ENCODE data around the gene RASAL2.
"Not testable (repeated sequence)": the region's sequence is repeated elsewhere in the genome, so short reads cannot be mapped to it uniquely, and the experiment has no call there.

The RASAL2 gene

DNA sequence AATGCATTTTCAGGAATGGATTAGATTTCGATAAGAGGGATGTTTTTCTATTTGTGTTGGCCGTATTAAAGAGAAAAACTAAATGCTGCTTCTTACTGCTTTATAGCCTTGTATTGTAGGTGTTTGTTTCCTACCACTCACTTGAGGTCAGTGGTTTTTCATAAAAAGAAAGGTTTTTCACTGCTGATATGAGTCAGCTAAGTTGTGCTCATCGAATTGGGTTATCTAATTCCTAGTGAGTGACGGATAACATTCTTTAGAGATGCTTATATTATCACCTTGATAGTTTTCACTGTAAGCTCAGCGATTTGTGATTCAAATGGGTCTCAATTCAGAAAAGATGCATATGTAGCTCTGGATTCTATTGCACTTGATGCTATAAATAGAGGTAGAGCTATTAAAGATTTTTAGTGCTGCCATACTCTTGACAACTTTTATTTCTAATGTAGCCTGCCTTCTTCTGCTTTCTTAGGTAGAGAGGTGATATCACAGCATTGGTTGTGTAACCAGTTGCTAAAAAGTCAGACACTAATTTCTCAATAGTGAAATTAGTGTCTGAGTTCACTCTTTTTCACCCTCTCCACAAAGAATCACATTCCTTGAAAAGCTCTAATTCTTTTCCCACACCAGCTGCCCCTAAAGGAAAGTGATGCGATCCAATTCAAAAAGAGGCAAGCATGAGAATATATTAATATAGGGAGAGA lies 180.0 kb downstream of the RASAL2 start:
- no peak for DNase-seq (ENCODE audit: low read depth in 1 of 2, low spot score in 1 of 2)

DNA sequence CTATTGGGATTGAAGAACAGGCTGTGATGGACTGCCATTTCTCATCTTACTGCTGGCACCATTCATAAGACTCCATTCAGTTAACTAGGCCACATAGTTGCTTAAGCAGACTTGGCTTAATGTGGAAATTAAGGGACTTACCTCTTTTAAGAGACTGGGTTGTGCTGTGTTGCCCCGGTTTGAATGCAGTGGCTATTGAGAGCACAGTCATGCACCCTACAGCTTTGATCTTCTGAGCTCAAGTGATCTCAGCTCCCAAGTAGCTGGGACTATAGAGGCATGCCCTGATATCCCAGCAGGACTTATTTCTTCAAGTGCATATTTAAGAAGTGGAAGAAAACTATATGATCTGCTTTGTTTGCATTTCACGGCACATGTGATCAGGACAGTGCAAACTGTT lies 181.1 kb downstream of the RASAL2 start:
- DNase-seq (ENCODE audit: low read depth in 1 of 2, low spot score in 1 of 2), result no peak

DNA sequence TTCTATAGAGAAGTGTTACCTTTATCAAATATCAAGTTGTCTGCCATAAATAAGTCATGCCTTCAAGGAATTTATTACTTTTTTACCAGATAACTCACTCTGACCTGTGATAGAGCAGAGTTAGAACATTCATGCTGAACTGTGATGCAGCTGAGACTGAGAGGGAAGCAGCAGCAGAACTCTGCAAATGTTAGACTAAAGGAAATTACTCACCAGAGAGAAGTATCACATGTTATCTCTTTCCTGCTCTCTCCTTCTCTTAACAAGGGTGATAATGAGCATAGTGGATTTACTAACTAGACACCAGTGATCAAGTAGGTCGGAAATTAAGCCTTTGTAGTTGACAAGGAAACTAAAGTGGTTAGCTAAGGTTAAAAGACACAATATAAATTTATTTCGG lies 181.6 kb downstream of the RASAL2 start:
- no peak for DNase-seq (ENCODE audit: low read depth in 1 of 2, low spot score in 1 of 2)

DNA sequence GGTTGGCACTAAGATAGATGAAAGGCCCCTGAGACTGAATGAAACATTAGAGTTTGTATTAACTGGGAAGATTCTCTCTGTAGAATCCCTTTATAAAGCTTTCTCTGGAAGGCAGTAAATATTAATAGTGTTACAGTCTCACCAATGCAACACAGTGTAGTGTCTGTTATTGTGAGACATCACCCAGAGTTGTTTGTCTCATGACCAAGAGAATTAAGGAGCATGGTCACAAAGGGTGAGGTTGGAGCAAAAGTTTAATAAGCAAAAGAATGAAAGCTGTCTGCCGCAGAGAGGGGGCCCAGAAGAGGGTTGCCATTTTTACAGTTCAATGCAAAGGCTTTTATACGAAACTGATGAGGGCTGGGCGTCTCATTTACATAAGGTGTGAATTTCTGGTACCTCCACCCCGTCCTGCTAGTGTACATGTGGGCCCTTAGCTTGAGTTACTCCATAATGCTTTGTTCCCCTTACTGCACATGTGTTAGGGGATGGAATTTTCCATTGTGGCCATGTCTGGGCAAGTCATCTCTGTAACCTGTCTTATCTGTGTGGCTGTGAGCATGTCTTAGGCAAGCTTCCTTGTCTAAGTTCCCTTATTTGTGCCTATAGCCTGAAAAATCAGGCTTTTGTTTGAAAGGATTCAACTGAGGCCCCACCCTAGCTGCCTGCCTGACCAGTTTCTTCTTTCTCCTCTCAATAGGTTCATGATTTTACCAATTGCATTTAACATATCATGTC lies 184.1 kb downstream of the RASAL2 start:
- no peak for DNase-seq (ENCODE audit: low read depth in 1 of 2, low spot score in 1 of 2)

DNA sequence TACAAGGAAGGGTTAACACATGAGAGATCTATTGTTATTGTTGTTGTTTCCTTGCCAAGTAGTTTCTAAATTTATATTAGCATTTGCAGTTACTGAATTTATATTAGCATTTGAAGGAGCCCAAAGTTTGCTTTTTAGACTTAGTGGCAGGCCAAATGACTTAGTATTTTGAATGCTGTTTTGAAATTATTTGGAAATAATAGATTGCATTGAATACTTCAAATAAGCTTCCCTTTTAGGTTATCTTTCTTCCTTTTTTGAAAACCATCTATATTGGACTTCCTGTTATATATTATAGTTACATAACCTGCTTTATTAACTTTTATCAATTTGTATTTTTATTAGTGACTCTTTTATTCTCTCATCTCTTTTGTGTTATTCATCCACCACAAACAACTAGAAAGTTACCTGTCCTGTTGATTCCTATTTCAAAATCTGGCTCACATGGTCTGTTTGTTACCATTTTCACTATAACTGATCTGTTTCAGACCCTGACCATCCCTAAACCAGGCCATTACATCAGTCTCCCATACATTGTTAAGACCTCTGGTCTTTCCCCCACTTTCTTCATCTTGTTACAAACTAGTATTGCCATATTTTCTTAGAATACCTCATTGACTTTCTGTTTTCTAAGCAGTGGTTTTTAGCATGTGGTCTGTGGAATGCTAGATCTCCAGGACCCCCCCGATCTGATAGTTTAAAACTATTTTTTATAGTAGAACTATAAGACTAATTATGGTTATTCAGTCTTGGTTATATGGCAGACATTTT lies 185.2 kb downstream of the RASAL2 start:
- no peak for DNase-seq (ENCODE audit: low read depth in 1 of 2, low spot score in 1 of 2)

DNA sequence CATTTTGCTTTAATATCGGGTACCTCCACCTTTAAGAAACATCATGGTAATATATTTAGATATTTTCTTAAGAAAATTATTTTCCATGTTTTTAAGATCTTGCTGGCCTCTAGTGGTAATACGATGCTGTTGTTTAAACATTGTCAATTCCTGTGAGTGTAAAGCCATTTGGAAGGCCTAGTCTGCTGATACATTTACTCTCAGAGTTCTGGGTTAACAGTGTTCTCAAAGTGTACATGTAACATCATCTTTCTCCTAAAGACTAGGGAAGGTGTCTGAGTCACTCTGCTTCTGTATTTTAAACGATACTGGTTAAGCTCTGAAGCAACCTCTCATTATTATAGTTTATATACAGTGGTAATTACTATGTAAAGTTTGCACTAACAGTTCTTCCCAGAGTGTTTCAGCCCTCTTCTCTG lies 189.1 kb downstream of the RASAL2 start:
- no peak for DNase-seq (ENCODE audit: low read depth in 1 of 2, low spot score in 1 of 2)

DNA sequence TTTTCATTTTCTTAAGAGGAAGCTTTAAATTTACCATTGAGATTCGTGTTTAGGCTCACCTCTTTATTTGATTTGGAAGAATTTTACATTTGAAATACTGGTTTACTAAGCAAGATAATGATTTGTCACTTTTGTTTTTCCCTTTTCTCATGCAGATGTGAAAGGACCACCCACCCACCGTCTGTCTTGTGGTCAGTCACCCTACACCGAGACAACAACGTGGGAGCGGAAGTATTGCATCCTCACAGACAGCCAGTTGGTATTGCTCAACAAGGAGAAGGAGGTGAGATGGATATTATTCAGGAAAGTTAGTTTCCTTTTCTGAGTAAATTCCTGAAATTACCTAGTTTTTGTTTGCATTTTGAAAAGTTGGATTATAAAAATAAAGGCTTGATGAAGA lies 189.5 kb downstream of the RASAL2 start:
- DNase-seq (ENCODE audit: low read depth in 1 of 2, low spot score in 1 of 2), result no peak

DNA sequence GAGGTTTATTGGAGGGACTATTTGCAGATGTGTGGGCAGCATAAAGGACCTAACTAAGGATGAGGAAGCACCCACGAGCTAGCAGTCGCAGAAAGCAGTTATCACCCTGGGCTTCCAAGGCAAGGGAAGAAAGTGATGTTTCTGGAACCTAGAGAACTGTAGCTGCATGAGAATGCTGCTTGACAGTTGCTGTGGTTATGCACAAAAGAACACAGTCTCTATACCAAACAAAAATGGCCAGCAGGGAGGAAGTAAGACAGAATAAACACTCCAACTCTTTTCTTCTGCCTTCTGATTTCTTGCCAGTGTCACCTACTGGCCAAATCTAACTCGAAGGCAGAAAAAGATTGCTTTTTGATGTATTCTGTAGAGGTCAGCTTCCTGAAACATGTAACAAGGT lies 190.2 kb downstream of the RASAL2 start:
- no peak for DNase-seq (ENCODE audit: low read depth in 1 of 2, low spot score in 1 of 2)

DNA sequence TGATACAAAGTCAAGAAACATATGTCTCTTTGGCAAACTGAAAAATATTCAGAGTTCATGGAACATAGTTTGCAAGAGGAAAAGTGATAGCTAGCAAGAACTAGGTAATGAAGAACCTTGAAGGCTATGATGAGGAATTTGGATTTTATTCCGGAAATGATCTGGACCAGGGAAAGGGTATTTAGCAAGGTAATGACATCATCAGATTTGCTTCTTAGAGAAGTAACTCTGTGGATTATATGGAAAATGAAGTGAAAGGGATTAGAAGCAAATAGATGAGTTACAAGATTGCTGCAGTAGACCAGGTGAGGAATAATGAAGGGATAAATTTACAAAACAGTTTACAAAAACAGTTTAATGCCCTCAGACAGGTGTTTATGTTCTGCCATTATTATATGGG lies 197.3 kb downstream of the RASAL2 start:
- DNase-seq (ENCODE audit: low read depth in 1 of 2, low spot score in 1 of 2), result no peak

DNA sequence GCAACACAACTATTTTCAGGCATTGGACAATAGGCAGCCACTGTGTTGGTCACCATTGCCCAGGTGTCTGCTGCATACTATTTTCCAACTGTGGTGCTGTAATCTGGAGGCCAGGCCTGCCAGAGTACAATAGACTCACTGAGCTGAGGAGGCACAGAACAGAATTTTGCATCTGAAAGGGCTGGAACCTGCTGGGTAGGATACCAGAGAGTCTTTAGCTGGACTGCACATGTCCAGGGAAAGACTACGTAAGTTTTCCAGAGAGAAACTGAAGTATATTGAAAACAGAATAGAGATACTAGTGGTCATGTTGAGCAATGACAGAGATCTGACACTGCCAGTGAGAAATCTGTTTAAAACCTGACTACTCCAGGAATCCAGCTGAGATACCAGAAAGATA lies 200.8 kb downstream of the RASAL2 start:
- DNase-seq (ENCODE audit: low read depth in 1 of 2, low spot score in 1 of 2), result no peak

DNA sequence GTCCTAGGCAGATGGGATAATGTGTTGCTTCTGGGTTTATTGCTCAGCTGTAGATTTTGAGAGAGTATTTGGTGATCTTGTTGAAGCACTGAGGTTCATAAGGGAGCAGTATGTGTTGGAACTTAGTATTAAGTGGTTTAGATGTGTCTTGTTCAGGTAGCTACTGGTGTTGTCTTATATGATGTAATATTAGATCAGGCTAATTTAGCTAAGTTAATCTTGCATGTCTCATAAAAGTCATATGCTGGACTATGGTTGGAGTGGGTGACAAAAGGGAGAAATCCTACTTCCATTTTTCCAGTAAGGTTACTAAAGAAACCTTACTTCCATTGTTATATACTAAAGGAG lies 206.4 kb downstream of the RASAL2 start:
- no peak for DNase-seq (ENCODE audit: low read depth in 1 of 2, low spot score in 1 of 2)

DNA sequence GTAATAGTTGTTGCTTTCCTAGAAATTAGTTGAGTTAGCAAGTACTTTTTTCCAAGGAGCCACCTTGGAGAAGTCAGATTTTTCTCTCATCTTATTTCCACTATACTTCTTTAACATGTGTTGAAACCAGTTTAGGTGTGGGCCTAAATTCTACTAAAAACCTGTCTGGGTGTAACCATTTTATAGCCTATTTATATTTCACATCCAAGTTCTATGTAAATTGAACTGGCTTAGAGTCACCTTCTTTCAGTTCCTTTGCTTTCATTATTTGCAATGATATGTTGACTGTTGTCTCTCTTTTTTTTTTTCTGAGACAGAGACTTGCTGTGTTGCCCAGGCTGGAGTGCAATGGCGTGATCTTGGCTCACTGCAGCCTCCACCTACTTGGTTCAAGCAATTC lies 207.2 kb downstream of the RASAL2 start:
- no peak for DNase-seq (ENCODE audit: low read depth in 1 of 2, low spot score in 1 of 2)

DNA sequence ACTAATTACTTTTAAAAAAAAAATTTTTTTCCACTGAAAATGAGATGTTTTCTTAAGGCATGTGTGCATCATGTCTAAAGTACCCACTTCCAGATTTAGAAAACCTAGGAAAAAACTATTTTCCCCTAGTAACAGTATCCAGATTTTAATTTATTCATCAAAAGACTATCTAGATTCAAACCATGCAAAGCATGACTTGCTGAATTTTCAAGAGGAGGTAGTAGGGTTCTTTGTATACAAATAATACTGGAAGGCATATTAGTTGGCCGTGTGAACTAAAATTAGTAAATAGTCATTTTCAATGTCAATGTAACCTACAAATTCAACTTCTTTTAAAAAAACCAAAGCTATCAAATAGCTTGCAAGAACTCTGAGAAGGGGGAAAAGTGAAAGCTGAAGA lies 213.4 kb downstream of the RASAL2 start:
- DNase-seq (ENCODE audit: low read depth in 1 of 2, low spot score in 1 of 2), result no peak

DNA sequence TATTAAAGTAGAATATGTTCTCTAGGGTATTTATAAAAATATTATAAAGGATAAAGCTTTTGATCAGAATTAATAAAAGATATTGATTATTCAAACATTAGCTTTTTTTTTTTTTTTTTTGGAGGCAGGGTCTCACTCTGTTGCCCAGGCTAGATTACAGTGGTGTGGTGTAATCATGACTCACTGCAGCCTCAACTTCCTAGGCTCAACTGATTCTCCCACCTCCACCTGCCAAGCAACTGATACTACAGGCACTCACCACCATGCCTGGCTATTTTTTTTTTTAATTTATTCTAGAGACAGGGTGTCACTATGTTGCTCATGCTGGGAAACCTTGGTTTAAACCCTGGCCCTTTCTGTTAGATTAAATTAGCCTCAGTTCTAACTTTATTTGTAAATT lies 214.5 kb downstream of the RASAL2 start:
- no peak for DNase-seq (ENCODE audit: low read depth in 1 of 2, low spot score in 1 of 2)

DNA sequence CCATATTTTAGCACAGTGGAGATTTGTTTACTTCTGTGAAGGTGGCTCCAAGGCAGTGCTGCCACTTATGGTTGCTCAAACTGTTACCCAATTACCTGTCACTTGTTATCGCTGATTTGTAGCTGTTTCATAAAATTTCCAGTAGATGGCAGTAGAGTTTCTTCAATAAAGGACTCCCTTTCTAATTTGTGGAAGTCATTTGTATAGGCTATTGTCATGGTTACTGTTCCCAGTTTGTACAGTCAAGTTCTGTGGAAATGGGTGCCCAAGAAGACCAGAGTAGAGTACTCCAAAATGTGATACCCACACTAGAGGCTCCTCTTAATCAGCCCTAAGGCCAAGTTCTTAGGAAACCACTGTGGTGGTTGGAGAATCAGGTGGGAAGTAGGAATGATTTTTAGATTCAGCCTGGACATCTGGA lies 216.8 kb downstream of the RASAL2 start:
- no peak for DNase-seq (ENCODE audit: low read depth in 1 of 2, low spot score in 1 of 2)

DNA sequence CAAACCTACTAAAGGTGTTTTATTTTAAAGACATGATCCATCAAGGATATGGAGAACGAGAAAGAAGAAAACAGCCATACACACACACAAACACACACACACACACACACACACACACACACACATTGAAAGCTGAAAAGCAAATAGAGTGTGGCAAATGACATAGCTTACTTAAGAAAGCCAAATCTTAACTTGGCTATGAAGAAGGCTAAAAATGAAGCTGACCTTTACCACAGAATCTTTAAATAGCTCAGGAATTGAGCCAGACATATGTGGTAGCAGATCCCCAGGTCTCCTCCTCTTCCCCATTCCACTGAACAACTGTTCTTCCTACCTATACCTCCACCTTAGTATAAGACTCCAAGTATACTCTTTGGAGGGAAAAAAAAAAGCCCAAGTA lies 217.3 kb downstream of the RASAL2 start:
- no peak for DNase-seq (ENCODE audit: low read depth in 1 of 2, low spot score in 1 of 2)

DNA sequence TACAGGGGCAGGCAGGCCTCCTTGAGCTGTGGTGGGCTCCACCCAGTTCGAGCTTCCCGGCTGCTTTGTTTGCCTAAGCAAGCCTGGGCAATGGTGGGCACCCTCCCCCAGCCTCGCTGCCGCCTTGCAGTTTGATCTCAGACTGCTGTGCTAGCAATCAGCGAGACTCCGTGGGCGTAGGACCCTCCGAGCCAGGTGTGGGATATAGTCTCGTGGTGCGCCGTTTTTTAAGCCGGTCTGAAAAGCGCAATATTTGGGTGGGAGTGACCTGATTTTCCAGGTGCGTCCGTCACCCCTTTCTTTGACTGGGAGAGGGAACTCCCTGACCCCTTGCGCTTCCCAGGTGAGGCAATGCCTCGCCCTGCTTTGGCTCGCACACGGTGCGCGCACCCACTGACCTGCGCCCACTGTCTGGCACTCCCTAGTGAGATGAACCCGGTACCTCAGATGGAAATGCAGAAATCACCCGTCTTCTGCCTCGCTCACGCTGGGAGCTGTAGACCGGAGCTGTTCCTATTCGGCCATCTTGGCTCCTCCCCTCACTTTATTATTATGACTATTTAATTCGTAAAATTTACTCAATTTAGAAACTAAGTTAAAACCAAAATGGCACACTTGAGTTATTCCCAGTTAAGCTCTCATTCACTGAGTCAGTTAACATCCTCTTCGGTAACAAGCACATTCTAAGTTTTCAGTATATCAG lies 226.5 kb downstream of the RASAL2 start:
- not testable (repeated sequence) for DNase-seq (ENCODE audit: low read depth in 1 of 2, low spot score in 1 of 2)

DNA sequence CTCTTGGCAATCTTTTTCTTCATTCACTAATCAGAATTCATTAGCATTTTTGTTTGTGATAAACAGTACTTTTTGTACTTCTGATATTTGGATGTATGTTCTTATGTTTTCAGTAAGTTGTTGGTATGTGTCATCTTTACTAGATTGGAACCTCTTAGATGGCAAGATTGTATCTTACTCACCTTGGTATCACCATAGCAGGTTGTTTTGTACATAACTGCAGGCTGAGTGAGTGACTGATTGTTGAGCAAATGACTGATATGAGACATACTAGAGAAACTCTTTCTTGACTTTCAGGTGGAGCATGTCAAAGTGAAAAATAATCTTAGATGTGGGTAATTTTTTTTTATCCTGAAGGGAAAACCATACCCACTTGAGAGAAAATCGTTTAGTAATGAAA lies 229.2 kb downstream of the RASAL2 start:
- no peak for DNase-seq (ENCODE audit: low read depth in 1 of 2, low spot score in 1 of 2)

DNA sequence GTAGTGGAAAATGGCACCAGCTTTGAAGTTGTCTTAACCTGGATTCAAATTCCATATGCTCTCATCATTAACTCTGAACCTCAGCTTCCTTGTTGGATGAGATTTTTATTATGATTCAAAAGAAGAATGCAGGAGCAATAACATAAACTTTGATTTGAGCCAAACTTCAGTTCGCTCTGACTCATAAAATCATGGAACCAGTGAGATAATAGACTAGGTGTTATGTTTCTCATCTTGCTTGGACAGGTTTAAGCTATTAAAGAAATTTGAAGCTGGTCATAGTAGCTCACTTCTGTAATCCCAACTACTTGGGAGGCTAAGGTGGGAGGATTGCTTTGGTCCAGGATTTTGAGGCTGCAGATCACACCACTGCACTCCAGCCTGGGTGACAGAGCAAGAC lies 230.1 kb downstream of the RASAL2 start:
- DNase-seq (ENCODE audit: low read depth in 1 of 2, low spot score in 1 of 2), result no peak

DNA sequence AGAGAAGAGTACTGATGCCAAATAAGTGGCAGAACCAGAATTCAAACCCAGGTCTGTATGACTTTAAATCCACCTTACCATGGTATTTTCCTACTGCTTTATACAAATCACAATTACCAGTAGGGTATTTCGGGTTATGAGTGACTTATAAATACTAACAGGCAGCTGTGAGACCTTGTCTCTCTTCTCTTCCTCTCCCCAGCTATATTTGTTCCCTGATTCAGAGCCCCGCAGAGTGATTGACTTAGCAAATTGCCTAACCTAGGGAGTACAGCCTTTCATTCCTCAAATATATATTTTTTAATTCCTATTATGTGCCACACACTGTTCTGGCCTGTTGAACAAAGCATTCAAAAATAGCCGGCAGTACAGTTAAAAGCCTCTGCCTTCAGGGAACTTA lies 234.8 kb downstream of the RASAL2 start:
- DNase-seq (ENCODE audit: low read depth in 1 of 2, low spot score in 1 of 2), result no peak

DNA sequence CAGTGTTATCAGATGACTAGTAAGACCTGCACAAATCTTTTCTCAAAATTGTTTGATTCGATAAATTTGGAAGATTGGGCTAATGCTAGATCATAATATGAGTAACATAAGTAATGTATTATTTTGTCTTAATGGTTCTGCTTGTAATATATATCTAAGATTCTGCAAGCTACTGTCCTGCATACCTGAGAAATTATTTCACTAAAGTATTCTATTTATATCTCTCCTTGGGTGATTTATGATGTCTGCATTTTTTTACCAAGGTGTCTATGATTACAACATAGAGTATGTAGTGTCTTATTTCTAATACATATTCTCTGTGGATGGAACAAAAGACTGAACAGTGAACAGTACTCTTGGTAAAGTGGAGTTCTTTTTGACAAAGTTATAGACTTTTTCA lies 236.2 kb downstream of the RASAL2 start:
- DNase-seq (ENCODE audit: low read depth in 1 of 2, low spot score in 1 of 2), result no peak

Data from stimulated activated CD4-positive, alpha-beta T cell treated with anti-CD3 and anti-CD28 coated beads, Interleukin-15, amount 100 ng/mL, for 1 hour (primary cell).